GM19397 (cell line): ENCODE data around the gene PXMP2.

ENCODE experiments used
- ATAC-seq: cut with Tn5 transposase; IDR thresholded peaks from one replicate; pipeline ENCODE4 v1.9.1; 2021; ENCODE audit warnings: mild to moderate bottlenecking, moderate library complexity; ENCODE audit not compliant: unreplicated experiment

PXMP2 gene

DNA sequence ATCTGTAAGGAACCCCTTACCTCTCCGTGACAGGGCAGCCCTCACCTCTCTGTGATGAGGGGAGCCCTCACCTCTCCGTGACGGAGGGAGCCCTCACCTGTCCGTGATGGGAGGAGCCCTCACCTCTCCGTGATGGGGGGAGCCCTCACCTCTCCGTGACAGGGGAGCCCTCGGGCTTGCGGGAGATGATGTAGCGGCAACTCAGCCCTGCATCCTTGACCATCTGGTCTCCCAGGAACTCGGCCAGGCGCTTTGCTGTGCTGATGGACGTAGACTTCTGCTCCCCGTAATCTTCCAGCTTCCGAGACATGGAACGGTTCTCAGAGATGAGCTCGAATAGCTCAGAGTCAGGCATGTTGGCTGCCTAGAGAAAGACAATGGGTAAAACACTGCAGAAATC lies 28.2 kb upstream of the PXMP2 start:
- ATAC-seq = no peak

GRCh38 chr12:132660052-132660451 lies 27.3 kb upstream of the PXMP2 start:
- ATAC-seq = no peak

DNA sequence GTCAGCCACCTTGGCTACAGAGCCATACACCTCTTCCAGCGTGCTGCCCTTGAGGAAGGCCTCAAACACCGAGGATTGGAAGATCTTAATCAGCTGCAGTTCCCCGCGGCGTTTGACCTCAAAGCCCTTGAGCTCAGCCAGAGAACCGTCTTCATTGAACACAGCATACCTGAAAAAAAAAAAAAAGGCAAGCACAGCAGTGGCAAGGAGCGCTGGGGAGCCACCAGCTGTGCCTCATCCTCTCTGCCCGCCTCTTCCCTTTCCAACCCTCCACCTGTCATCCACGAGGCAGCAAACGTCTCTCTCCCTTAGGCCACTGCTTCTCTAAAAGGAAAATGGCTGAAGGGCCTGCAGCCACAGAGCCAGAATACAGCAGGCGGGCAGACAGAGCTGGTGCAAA lies 26.4 kb upstream of the PXMP2 start:
- ATAC-seq = no peak

DNA sequence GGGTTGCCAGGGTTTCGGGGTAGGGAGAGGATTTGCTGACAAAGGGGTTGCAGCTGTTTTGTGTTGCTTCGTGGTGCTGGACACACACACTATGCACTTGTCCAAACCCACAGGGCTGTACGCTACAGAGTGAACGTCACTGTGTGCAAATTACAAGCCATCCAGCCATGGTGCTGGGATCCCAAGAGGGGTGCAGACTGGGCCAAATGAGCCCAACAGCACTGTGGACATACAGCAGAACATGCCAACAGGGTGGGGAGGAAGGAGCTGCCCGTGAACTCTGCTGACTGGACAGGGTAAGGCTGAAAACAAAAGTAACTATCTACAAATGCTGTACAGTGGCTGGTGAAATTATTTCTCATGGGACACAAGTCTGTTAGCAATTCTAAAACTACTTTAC lies 25.4 kb upstream of the PXMP2 start:
- ATAC-seq = no peak

- ATAC-seq = no peak
Measured at GRCh38 chr12:132662901-132663755, 24.3 kb upstream of the PXMP2 start.

DNA sequence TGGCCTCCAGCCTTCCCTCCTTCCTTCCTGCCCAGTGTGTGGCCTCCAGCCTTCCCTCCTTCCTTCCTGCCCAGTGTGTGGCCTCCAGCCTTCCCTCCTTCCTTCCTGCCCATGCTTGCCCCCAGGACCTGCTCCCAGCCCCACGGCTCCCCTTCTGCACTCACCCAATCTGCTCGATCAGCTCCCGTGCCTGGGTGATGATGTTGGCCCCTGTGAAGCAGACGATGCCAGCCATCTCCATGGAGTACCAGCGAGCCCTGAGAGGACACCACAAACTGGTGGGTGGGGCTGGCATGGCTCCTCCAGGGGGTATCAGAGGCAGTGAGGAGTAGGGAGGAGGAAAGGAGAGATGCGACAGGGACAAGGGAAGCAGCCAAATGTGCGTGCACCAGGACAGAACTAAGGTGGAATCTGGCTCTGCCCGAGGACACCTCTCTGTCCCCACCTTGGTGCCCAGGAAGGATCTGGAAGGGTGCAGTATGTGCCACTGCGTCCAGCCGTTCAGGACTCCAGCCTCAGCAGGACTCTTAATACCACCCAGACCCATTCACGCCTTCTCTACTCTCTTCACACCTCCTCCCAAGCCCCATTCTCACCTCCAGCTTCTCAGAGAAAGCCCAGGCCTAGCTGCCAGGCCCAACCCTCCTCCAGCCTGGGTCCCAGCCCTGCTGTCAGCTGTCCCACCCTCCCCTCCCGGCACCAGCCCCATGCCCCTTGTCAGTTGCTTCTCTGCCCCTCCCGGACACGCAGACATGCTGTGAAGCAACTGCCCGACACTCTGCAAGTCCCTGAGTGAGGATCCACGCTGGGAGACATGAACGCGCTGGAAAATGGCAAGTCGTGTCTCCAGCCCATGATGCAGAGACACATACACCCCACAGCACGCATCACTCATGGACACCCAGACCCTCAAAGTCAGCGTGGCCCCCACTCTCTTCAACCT lies 22.9 kb upstream of the PXMP2 start:
- ATAC-seq = no peak

GRCh38 chr12:132665149-132665491 lies 22.3 kb upstream of the PXMP2 start:
- ATAC-seq = no peak

GRCh38 chr12:132665794-132666193 lies 21.6 kb upstream of the PXMP2 start:
- ATAC-seq = no peak

- no peak for ATAC-seq
Measured at GRCh38 chr12:132668191-132669088, 18.9 kb upstream of the PXMP2 start.

- ATAC-seq = no peak
Measured at GRCh38 chr12:132669166-132669879, 18.1 kb upstream of the PXMP2 start.

DNA sequence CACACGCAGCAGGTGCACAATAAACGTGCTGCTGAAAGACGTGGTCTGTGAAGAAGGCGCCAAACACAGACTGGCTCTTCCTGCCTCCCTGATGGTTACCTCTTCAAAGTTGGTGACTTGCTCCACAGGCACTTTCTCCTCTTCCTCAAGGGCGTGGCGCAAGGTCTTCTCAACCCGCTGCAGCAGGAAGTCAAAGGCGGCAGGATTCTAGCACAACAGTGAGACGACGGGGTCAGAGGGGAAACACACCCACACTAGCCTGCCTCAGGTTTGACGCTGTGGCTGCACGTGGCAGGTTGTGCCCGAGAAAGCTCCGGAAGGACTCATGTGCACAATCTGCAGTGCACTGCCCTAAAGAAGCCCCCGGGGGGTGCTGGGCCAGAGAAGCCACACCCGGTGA lies 15.3 kb upstream of the PXMP2 start:
- no peak for ATAC-seq

GRCh38 chr12:132672678-132673077 lies 14.7 kb upstream of the PXMP2 start:
- ATAC-seq = no peak

DNA sequence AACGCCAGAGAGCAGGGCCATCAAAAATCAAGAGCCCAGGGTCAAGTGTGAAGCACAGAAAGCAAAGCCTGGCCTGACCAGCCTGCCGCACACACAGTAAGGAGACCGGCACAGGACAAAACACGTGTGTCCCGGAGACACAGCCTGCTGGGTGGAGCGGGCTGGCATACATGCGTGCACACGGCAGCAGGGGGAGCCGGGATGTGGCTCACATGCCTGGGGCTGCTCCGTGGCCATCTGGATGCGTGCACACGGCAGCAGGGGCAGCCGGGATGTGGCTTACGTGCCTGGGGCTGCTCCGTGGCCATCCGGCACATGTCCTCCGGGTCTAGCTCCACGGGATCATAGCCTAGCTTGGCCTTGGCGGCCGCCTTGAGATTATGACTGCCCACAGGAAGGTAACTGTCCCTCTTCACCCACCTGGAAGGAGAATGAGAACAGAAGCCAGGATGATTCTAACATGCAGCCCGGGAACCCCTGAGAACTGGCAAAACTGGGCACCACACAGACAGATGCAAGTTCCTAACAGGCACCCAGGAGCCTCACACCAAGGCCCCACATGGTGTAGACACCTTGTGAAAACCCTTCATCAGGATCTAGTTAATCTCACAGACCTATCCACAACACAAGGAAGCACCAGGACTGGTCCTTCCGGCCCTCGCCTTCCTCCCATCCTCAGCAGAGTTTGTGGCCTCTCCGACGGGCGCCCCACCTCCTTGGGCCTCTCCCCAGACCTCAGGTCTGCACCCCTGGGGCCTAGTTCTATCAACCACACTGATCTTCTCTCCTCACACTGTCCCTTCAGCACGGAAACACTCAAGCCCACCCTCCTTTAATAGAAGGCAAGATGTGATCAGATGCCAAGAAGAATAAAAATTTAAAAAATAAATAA lies 13.9 kb upstream of the PXMP2 start:
- ATAC-seq = no peak

DNA sequence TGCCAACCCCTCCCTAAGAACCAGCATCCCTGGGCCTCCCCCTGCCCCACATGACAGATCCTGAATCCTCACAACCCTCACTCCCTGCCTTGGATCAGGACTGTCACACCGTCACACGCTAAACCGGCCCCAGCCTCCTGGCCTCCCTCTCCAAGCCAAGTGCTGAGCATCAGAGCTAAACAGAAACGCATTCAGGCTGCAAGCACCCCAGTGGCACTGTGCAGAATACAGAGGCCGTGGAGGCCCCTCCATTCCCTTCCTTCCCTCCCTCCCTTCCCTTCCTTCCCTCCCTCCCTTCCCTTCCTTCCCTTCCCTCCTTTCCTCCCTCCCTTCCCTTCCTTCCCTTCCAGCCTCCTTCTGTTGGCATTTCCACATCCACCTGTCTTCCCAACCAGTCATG lies 12.8 kb upstream of the PXMP2 start:
- no peak for ATAC-seq

GRCh38 chr12:132675757-132676432 lies 11.5 kb upstream of the PXMP2 start:
- ATAC-seq = no peak

DNA sequence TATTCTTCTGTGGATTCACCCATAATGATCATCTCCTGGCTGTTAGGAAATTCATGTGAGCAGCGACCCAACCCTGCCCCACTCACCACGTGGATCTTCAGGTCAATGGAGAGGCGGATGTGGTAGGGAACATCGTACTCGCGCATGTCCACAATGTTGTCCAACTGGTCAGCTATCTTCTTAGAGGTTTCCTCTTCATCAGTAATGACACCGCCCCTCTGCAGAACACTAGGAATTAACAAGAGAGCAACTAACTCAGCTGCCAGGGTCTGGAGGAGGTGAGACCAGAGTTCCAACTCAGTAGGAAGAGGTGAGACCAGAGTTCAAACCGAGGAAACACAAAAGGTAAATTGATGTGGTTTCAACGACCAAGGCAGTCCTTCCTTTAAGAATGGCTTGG lies 9.9 kb upstream of the PXMP2 start:
- ATAC-seq = no peak

DNA sequence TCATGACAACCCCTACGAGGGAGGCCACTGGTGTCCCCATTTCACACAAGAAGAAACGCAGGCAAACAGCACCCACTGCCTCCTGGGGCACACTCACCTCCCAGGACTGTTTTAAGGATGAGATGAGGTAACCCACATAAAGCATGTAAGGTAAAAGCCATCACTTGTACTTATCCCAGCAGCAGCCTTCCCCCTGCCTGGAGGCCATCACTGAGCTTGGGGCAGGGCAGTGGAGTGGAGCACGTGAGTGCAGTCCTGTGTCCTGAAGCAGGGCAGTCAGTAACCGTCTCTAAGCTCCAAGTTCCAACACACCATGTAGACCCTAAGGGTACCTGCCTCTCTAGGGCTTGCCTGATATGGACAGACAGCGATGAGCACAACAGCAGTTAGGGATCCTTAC lies 2.0 kb upstream of the PXMP2 start:
- ATAC-seq = no peak

- ATAC-seq = peak; percentile 16
Measured at GRCh38 chr12:132686825-132687210, 569 bp upstream of the PXMP2 start.

GRCh38 chr12:132689227-132689626 lies 1.8 kb downstream of the PXMP2 start:
- no peak for ATAC-seq
